IMR-90 (cell line): ENCODE measurements around the gene GDPD3. TPM values are rescaled to one million over a fixed set of nuclear protein-coding genes. Genes with fewer than 3 reads are reported as not detected.
"Not testable (repeated sequence)": the region's sequence is repeated elsewhere in the genome, so short reads cannot be mapped to it uniquely, and the experiment has no call there.

Experiments used
- ATAC-seq: fragments of 200-7000 bp; cut with Tn5 transposase; 2 replicates; pipeline ENCODE4 v1.9.1; 2020; ENCODE audit warnings: low read depth, mild to moderate bottlenecking, moderate library complexity
- BruUV-seq: library from RNA; stranded (reverse); fragments of 400-500 nt; replicated peaks from 2 replicates; lab custom pipeline; 2021; lab: Mats Ljungman, UMichigan
- CTCF ChIA-PET: fragments of 300-600 bp; formaldehyde crosslinking; extraction: SDS; loops from one replicate; lab custom pipeline; 2021; ENCODE audit warnings: antibody characterized with exemption; lab: Yijun Ruan, JAX
- POLR2A ChIA-PET: fragments of 300-600 bp; sonication (Branson Sonifier 250); formaldehyde crosslinking; loops from one replicate; lab custom pipeline; 2022; ENCODE audit warnings: antibody characterized with exemption; ENCODE audit not compliant: unreplicated experiment; lab: Charles Lee
- DNase-seq: peaks from one replicate; pipeline ENCODE4 v3.0.0; 2013
- H2AFZ ChIP-seq: replicated peaks from 2 replicates; pipeline ENCODE3; 2013; ENCODE audit warnings: low read length, mild to moderate bottlenecking; ENCODE audit not compliant: poor library complexity
- H2AK5ac ChIP-seq: 2 replicates; pipeline ENCODE4 v1.6.1; 2013; ENCODE audit warnings: low read depth, low read length, inconsistent platforms
- H2AK9ac ChIP-seq: replicated peaks from 2 replicates; pipeline ENCODE3; 2013; ENCODE audit warnings: mild to moderate bottlenecking, low read depth, low read length, moderate library complexity; ENCODE audit not compliant: poor library complexity
- H2BK120ac ChIP-seq: 2 replicates; pipeline ENCODE4 v1.6.1; 2013; ENCODE audit warnings: low read depth, low read length, inconsistent platforms
- H2BK15ac ChIP-seq: 3 replicates; pipeline ENCODE4 v1.6.1; 2013; ENCODE audit warnings: low read depth, low read length, inconsistent platforms
- H2BK20ac ChIP-seq: 2 replicates; pipeline ENCODE4 v1.6.1; 2013; ENCODE audit warnings: low read depth, mild to moderate bottlenecking, inconsistent platforms, low read length, moderate library complexity
- H2BK5ac ChIP-seq: 2 replicates; pipeline ENCODE4 v1.6.1; 2013; ENCODE audit warnings: mild to moderate bottlenecking, low read depth, low read length, inconsistent platforms; ENCODE audit not compliant: poor library complexity, severe bottlenecking
- H3K14ac ChIP-seq: replicated peaks from 2 replicates; pipeline ENCODE4 v1.6.1; 2013; ENCODE audit warnings: low read depth, low read length, inconsistent platforms
- H3K18ac ChIP-seq: 2 replicates; pipeline ENCODE4 v1.6.1; 2013; ENCODE audit warnings: low read depth, low read length, control low read depth
- H3K23ac ChIP-seq: 2 replicates; pipeline ENCODE4 v1.6.1; 2013; ENCODE audit warnings: low read depth, low read length, inconsistent platforms
- H3K27ac ChIP-seq: 2 replicates; pipeline ENCODE4 v1.5.1; 2013; ENCODE audit warnings: mild to moderate bottlenecking, control low read depth, low read length; ENCODE audit not compliant: insufficient read depth
- H3K27me3 ChIP-seq: 2 replicates; pipeline ENCODE4 v1.6.1; 2013; ENCODE audit warnings: low read length; ENCODE audit not compliant: control insufficient read depth, insufficient read depth
- H3K36me3 ChIP-seq: 2 replicates; pipeline ENCODE4 v1.6.1; 2013; ENCODE audit warnings: low read length, mixed read lengths; ENCODE audit not compliant: control insufficient read depth, insufficient read depth
- H3K4ac ChIP-seq: 2 replicates; pipeline ENCODE4 v1.6.1; 2013; ENCODE audit warnings: low read depth, low read length, inconsistent platforms
- H3K4me1 ChIP-seq: 2 replicates; pipeline ENCODE4 v1.6.1; 2013; ENCODE audit warnings: low read length, mixed read lengths; ENCODE audit not compliant: control insufficient read depth, insufficient read depth
- H3K4me2 ChIP-seq: 2 replicates; pipeline ENCODE4 v1.6.1; 2013; ENCODE audit warnings: low read depth, mild to moderate bottlenecking, control low read depth, low read length, moderate library complexity
- H3K4me3 ChIP-seq: 2 replicates; pipeline ENCODE4 v1.5.1; 2013; ENCODE audit warnings: low read depth, mild to moderate bottlenecking, control low read depth, low read length, moderate library complexity; ENCODE audit not compliant: insufficient read depth
- H3K56ac ChIP-seq: 2 replicates; pipeline ENCODE4 v1.6.1; 2013; ENCODE audit warnings: low read length, inconsistent platforms; ENCODE audit not compliant: insufficient read depth; ENCODE audit errors: extremely low read depth
- H3K79me1 ChIP-seq, 2 experiments: 2 replicates each; pipeline ENCODE4 v1.6.1; 2013; ENCODE audit warnings: low read length in 2 of 2, inconsistent platforms in 1 of 2, low read depth in 1 of 2
- H3K9ac ChIP-seq: 2 replicates; pipeline ENCODE4 v1.6.1; 2013; ENCODE audit warnings: low read depth, low read length, control low read depth
- H3K9me1 ChIP-seq: 2 replicates; pipeline ENCODE4 v1.6.1; 2013; ENCODE audit warnings: low read length, inconsistent platforms; ENCODE audit not compliant: insufficient read depth
- H3K9me3 ChIP-seq: 2 replicates; pipeline ENCODE4 v1.6.1; 2013; ENCODE audit warnings: low read length; ENCODE audit not compliant: control insufficient read depth, insufficient read depth
- H4K20me1 ChIP-seq: 2 replicates; pipeline ENCODE4 v1.6.1; 2013; ENCODE audit warnings: low read length, inconsistent platforms; ENCODE audit not compliant: insufficient read depth
- H4K5ac ChIP-seq: 2 replicates; pipeline ENCODE4 v1.6.1; 2013; ENCODE audit warnings: mild to moderate bottlenecking, low read depth, low read length, control low read depth
- H4K8ac ChIP-seq, 2 experiments: 2 replicates each; pipeline ENCODE4 v1.6.1; 2013; ENCODE audit warnings: low read depth in 2 of 2, low read length in 2 of 2, control low read depth in 1 of 2, inconsistent platforms in 1 of 2
- H4K91ac ChIP-seq: 2 replicates; pipeline ENCODE4 v1.6.1; 2013; ENCODE audit warnings: low read depth, low read length, inconsistent platforms; ENCODE audit not compliant: insufficient read depth
- WGBS, 2 experiments: methylation state at CpG; one replicate each; pipeline versions ENCODE4 v1.1.5 to v1.1.7; 2013; ENCODE audit warnings: missing lambda C conversion rate in 2 of 2; ENCODE audit not compliant: insufficient read length in 1 of 2; ENCODE audit errors: extremely low coverage in 2 of 2; 5-methylcytosine and 5-hydroxymethylcytosine counted together
- dilution Hi-C: fragments of 300-500 bp; cut with HindIII; formaldehyde crosslinking; loops from one replicate; pipeline ENCODE4 v1.14.3; 2018; ENCODE audit warnings: low sequenced_read_pairs; ENCODE audit not compliant: unreplicated experiment
- in situ Hi-C: fragments of 300-500 bp; cut with MboI; formaldehyde crosslinking; loops from 3 replicates; pipeline ENCODE4 v1.14.3; 2019; ENCODE audit warnings: low sequenced_read_pairs, inconsistent platforms, mixed read lengths
- intact Hi-C: fragments of 100-400 bp; cut with micrococcal nuclease; formaldehyde crosslinking; loops from 2 replicates; pipeline ENCODE4 v1.10.0; 2022
- polyA plus RNA-seq, 3 experiments: library from polyadenylated mRNA; depleted of rRNA; stranded (reverse); fragments of >200 nt; gene quantifications; 2 replicates each; pipeline ENCODE4 v1.2.3, GENCODE V29; 2012; ENCODE audit warnings: low replicate concordance in 1 of 3
- total RNA-seq: library from RNA; depleted of rRNA; stranded (reverse); fragments of >200 nt; gene quantifications from 2 replicates; pipeline ENCODE4 v1.2.3, GENCODE V29; 2012

Gene GDPD3
- total and polyA plus RNA-seq, 2 of the 4 experiments (the other 2 are of a cell fraction): under 0.01 to 19.5 TPM

GRCh38 chr16:30114833-30115232 is 1.5 kb upstream of the GDPD3 start:
- H3K56ac ChIP-seq, H4K5ac ChIP-seq, H3K9me3 ChIP-seq, H3K14ac ChIP-seq, H3K4me3 ChIP-seq, H3K23ac ChIP-seq, H2AFZ ChIP-seq, BruUV-seq, H4K91ac ChIP-seq, H3K9ac ChIP-seq, H3K4me2 ChIP-seq, H4K8ac ChIP-seq, H3K27me3 ChIP-seq, CTCF ChIA-PET, H3K27ac ChIP-seq, H3K18ac ChIP-seq, H2BK15ac ChIP-seq, ATAC-seq, H3K79me1 ChIP-seq, DNase-seq, H2BK120ac ChIP-seq, H4K20me1 ChIP-seq, H3K4me1 ChIP-seq, dilution Hi-C loops, H2AK9ac ChIP-seq, in situ Hi-C loops, H2BK20ac ChIP-seq, H3K4ac ChIP-seq, H3K9me1 ChIP-seq, H2BK5ac ChIP-seq, H2AK5ac ChIP-seq: not testable (repeated sequence)
- intact Hi-C loops: loop anchor here (5.0 kb wide), 1 partner anchor 297 kb away; no protein-coding TSS in a partner anchor
- POLR2A ChIA-PET: interaction anchor here (0.6 kb wide), 1 partner anchor 10 kb away, joined by 7 read pairs; no protein-coding TSS in a partner anchor
- peaks cover 48% of the 10 kb centered on the region for H3K36me3 ChIP-seq
- WGBS, 2 experiments: 91% methylated on average over 4 of the region's 7 CpGs; no CpG with 5 or more reads in 1 of the 2 experiments
